PC-9 (cell line): ENCODE results near the gene RBM33.

Experiments
- CTCF ChIP-seq: fragments of 200-600 bp; sonication (generic); conservative IDR thresholded peaks from 2 replicates; pipeline ENCODE4 v1.6.1; 2017; ENCODE audit warnings: mixed run types, antibody characterized with exemption, mild to moderate bottlenecking, moderate library complexity
- EZH2 ChIP-seq: fragments of 200-600 bp; sonication (generic); IDR thresholded peaks from 2 replicates; pipeline ENCODE4 v1.8.0; 2017; ENCODE audit warnings: antibody characterized with exemption, low read depth

GRCh38 chr7:155717010-155717744 lies 72.7 kb downstream of the RBM33 start:
- no peak for TF ChIP-seq CTCF
- no peak for TF ChIP-seq EZH2
